ENCODE data around the gene NAV2.
"Not testable (repeated sequence)": the region's sequence is repeated elsewhere in the genome, so short reads cannot be mapped to it uniquely, and the experiment has no call there.

NAV2 gene

GRCh38 chr11:19924716-19925115 is 212.1 kb downstream of the NAV2 start:
- no peak for TF ChIP-seq CTCF (IDR thresholded peaks at IDR 0.05; ENCODE audit: low read depth, low read length, missing control alignments)
- no peak for DNase-seq (ENCODE audit: low read depth)
- in situ Hi-C loops (cut with HindIII; ENCODE audit: low sequenced_read_pairs), result no loop called here
- no peak overlapping the region for H3K4me3 ChIP-seq (ENCODE audit: low read depth, low read length)

- in situ Hi-C loops (cut with HindIII; ENCODE audit: low sequenced_read_pairs); H3K4me3 ChIP-seq (ENCODE audit: low read depth, low read length): not testable (repeated sequence)
Measured at GRCh38 chr11:19927403-19927802, 214.8 kb downstream of the NAV2 start.

DNA sequence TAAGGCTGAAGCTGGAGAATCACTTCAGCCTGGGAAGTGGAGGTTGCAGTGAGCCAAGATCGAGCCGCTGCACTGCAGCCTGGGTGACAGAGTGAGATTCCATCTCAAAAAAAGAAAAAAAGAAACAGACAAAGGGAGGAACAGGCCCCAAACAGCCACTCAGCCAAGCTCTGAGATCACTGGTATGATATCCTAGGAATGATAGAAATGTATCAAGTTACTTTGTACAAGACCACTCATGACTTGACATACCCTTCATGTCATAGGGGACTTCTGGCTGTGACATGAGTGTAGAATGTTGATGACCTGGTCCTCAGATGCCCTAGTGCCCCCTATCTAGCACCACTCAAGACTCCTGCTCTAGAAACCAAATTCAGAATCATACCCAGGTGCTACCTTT is 216.5 kb downstream of the NAV2 start:
- DNase-seq (ENCODE audit: low read depth), result no peak
- H3K4me3 ChIP-seq (ENCODE audit: low read depth, low read length), result no peak overlapping the region
- TF ChIP-seq CTCF (IDR thresholded peaks at IDR 0.05; ENCODE audit: low read depth, low read length, missing control alignments), result no peak
- in situ Hi-C loops (cut with HindIII; ENCODE audit: low sequenced_read_pairs), result no loop called here

More at GRCh38 chr11:19927403-19927802, 214.8 kb downstream of the NAV2 start:
- DNase-seq (ENCODE audit: low read depth), result not testable (repeated sequence)

DNA sequence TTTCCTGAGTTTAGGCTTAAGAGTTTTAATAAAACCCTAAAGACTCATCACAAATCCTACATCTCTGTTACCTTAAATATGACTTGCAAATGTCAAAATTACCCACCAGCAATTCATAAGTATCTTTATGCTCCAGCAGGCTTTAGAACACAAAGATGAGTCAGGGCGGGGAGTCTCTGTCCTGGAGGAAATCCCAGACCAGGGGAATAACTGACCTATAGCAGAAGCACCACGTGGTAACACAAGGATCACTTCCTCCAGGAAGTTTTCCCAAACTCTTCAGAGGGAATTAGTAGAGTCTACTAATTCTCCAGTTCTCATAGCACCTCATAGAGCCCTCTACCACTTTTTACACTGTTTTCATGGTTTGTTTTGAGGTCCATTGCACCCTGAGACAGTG is 217.0 kb downstream of the NAV2 start:
- in situ Hi-C loops (cut with HindIII; ENCODE audit: low sequenced_read_pairs), result no loop called here
- no peak overlapping the region for H3K4me3 ChIP-seq (ENCODE audit: low read depth, low read length)
- DNase-seq (ENCODE audit: low read depth), result no peak
- no peak for TF ChIP-seq CTCF (IDR thresholded peaks at IDR 0.05; ENCODE audit: low read depth, low read length, missing control alignments)

GRCh38 chr11:19931141-19931770 is 218.6 kb downstream of the NAV2 start:
- no peak for TF ChIP-seq CTCF (IDR thresholded peaks at IDR 0.05; ENCODE audit: low read depth, low read length, missing control alignments)
- in situ Hi-C loops (cut with HindIII; ENCODE audit: low sequenced_read_pairs), result no loop called here
- no peak for DNase-seq (ENCODE audit: low read depth)
- H3K4me3 ChIP-seq (ENCODE audit: low read depth, low read length), result no peak overlapping the region

DNA sequence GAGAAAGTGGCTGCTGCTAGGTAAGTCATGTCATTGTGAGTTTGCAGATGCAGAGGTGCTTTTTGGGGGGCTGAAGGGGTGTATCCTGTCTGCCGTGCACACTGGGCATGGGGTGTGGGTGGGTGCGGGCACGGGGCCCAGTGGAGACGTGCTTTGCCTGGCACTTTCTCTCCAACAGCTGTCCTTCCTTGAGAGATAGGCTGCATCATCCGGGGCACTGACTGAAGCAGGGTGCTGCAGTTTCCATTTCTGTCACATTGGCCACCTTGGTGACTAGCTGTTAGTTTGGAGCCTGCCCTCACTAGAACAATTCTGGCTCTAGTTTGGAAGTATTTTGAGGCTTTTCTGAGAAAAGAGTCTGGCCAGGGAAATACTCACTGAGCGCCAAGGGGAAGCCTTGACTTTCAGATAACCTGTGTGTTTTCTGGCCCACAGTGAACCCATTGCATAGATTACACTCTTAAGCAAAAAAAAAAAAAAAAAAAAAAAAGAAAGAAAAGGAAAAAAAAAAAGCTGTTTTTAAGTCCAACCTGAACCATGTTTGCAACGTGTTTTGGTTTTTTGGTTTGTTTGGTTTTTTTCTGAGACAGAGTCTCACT is 219.2 kb downstream of the NAV2 start:
- DNase-seq (ENCODE audit: low read depth), result no peak
- no peak overlapping the region for H3K4me3 ChIP-seq (ENCODE audit: low read depth, low read length)
- TF ChIP-seq CTCF (IDR thresholded peaks at IDR 0.05; ENCODE audit: low read depth, low read length, missing control alignments), result no peak
- in situ Hi-C loops (cut with HindIII; ENCODE audit: low sequenced_read_pairs), result no loop called here

GRCh38 chr11:19933132-19933735 is 220.6 kb downstream of the NAV2 start:
- TF ChIP-seq CTCF (IDR thresholded peaks at IDR 0.05; ENCODE audit: low read depth, low read length, missing control alignments), result no peak
- in situ Hi-C loops (cut with HindIII; ENCODE audit: low sequenced_read_pairs), result no loop called here
- no peak for DNase-seq (ENCODE audit: low read depth)
- H3K4me3 ChIP-seq (ENCODE audit: low read depth, low read length), result no peak overlapping the region

All from astrocyte of the cerebellum (primary cell).